HG02798 (cell line): ENCODE data around the gene CCDC88B.

Experiments
- ATAC-seq: cut with Tn5 transposase; IDR thresholded peaks from one replicate; pipeline ENCODE4 v1.9.1; 2021; ENCODE audit warnings: mild to moderate bottlenecking; ENCODE audit not compliant: unreplicated experiment, poor library complexity

The CCDC88B gene

DNA sequence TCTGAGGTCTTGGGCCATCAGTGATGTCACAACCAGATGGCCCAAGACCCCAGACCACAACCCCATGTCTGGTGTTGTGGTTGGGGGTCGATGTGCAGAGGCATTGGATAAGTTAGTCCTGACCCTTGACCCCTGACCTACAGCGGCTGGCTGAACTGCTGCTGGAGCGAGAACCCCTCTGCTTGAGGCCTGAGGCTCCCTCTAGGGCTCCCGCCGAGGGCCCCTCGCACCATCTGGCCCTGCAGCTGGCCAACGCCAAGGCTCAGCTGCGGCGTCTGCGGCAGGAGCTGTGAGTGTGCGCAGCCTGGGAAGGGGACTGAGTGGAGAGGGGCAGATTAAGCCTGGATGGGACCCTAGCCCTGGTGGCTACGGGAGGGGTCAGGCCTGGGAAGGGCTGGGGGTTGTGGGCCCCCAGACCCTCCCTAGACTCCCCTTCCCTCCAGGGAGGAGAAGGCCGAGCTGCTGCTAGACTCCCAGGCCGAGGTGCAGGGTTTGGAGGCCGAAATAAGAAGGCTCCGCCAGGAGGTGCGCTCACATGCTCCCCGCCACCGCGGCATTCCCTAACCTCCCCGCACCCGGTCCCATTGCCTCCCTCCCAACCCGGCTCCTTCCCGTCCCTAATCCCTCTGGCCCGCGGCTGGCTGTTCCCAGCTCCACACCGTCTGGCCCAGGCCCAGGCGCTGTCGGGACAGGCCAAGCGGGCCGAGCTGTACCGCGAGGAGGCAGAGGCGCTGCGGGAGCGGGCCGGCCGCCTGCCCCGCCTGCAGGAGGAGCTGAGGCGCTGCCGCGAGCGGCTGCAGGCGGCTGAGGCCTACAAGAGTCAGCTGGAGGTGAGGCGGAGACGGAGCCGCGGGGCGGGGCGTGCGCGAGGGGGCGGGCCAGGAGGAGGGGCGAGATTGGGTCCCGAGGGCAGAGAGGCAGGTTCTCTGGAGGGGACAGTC, 2.1 kb downstream of the CCDC88B start:
- peak; percentile 52 for ATAC-seq

DNA sequence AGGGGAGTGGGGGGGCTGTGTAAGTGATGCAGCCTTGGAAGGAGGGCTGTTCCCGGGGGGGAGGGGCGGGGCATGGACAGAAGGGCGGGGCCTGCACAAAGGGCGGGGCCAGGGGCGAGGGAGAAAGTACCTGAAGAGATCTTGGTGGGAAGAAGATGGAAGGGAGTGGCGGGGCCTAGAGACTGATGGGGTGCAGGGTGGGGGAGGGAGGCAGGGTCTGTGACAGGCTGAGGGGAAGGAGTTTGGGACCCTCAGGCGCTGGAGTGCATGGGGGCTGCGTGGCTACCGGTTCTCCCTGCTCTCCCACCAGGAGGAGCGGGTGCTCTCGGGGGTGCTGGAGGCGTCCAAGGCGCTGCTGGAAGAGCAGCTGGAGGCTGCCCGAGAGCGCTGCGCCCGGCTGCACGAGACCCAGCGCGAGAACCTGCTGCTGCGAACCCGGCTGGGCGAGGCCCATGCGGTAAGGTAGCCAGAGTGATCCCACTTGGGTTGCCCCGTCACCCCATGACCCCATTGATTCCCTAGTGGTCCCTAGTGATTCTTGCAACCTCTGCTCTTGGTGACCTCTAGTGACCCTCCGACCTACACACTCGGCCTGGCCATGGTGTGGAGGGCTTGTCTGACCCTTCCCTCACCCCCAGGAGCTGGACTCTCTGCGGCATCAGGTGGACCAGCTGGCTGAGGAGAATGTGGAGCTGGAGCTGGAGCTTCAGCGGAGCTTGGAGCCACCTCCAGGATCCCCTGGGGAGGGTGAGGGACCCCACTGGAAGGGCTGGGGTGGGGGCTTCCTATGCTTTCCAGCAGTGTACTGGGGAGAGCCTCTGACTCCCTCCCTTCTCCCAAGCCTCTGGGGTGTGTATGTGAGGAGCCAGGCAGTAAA, 3.1 kb downstream of the CCDC88B start:
- ATAC-seq: no peak

DNA sequence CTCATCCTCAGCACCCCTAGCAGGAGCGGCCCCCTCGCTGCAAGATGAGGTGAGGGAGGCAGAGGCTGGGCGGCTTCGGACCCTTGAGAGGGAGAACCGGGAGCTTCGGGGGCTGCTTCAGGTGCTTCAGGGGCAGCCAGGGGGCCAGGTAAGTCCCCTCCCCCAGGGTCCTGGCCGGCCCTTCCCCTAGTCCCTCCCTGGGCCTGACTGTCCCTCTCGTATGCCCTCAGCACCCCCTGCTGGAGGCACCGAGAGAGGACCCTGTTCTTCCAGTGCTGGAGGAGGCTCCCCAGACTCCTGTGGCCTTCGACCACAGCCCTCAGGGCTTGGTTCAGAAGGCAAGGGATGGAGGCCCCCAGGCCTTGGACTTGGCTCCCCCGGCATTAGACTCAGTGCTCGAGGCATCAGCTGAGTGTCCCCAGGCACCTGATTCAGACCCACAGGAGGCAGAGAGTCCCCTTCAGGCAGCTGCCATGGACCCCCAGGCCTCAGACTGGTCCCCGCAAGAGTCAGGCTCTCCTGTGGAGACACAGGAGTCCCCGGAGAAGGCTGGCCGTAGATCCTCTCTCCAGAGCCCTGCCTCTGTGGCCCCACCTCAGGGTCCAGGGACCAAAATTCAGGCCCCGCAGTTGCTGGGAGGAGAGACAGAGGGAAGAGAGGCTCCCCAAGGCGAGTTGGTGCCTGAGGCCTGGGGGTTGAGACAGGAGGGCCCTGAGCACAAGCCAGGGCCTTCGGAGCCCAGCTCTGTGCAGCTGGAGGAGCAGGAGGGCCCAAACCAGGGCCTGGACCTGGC, 4.0 kb downstream of the CCDC88B start:
- ATAC-seq: no peak

DNA sequence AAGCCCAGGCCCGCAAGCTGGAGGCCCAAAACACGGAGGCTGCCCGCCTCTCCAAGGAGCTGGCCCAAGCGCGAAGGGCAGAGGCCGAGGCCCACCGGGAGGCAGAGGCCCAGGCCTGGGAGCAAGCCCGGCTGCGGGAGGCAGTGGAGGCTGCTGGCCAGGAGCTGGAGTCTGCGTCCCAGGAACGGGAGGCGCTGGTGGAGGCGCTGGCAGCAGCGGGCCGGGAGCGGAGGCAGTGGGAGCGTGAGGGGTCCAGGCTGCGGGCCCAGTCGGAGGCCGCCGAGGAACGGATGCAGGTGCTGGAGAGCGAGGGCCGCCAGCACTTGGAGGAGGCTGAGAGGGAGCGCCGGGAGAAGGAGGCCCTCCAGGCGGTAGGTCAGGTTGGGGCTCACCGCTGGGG, 4.8 kb downstream of the CCDC88B start:
- no peak for ATAC-seq

DNA sequence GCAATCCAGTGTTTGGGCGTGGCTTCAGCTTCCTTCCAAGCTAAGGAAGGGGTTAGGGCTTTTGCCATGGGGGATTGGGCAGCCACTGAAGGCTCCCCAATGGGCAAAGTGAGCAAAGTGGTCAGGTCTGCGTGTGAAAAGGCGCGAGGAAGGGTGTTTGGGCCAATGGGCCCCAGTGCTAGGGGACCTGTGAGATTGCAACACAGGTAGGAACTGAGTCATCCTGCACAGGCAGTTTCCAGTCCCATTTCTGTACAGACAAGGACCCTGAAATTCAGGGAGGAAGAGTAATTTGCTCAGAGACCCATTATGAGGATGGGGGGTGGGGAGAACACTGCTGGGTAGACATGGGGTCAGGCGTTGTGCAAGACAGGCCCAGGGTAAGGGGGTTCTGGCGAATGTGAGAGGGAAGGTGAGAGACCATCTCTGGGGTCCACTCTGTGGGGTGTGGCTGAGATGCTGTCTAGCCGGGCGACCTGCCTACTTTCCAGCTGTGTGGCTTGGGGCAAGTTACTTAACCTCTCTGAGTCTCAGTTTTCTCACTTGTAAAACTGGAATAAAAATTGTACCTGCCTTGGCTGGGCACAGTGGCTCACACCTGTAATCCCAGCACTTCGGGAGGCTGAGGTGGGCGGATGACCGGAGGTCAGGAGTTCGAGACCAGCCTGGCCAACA, 7.3 kb downstream of the CCDC88B start:
- no peak for ATAC-seq

DNA sequence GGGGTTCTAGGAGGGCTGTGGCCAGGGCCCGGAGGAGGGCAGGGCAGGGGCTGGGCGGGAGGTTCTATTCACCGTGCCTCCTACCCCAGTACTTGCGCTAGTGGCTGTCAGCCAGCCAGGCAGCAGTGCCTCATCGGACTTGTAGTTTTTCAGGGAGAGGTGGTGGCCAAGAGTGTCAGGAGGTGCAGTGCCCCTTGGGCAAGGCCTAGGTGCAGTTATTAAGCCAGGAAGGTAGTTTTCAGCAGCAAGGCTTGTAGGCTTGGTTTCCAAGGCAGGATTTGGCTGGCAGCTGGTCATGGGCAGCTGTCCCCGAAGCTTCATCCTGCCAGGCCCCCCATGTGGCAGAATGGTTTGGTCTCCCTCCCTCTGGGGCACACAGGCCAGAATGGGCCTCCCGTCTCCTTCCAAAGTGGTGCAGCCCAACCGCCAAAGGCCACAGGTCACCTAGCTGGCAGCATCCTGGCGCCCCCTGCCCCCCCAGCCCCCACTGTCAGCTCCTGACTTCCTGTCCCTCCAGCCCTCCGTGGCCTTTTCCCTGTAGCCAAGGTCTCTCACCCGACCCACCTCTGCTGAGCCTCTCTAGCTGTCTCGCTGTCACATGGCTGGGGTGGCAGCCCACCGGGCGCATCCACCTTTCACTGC, 8.5 kb downstream of the CCDC88B start:
- ATAC-seq: no peak

DNA sequence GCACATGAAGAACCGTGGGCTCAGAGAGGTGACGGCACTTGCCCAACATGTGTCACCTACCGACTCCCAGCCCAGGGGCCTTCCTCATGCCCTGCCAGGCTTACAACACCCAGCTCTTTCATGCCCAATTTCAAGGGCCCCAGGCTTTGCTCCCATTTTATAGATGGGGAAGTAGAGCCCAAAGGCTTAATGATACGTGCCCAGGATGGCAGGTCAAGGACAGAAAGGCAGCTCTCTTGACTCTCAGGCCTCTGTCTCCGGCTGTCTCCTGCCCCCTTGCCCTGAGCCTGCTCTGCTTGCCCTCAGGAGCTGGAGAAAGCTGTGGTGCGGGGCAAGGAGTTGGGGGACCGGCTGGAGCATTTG, 9.0 kb downstream of the CCDC88B start:
- ATAC-seq: no peak

DNA sequence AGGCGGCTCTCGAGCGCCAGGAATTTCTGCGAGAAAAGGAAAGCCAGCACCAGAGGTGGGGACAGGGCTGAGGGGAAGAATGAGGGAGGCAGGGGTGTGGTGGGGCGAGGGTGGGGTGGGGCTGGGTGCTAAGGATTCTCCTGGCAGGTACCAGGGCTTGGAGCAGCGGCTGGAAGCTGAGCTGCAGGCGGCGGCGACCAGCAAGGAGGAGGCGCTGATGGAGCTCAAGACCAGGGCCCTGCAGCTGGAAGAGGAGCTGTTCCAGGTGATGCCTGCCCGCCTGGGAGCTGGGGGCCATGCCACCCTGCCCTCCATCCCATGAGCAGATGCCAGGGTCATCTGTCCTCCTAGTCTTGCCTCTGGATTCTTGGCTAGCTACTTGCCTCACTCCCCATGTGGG, 9.4 kb downstream of the CCDC88B start:
- ATAC-seq: no peak

DNA sequence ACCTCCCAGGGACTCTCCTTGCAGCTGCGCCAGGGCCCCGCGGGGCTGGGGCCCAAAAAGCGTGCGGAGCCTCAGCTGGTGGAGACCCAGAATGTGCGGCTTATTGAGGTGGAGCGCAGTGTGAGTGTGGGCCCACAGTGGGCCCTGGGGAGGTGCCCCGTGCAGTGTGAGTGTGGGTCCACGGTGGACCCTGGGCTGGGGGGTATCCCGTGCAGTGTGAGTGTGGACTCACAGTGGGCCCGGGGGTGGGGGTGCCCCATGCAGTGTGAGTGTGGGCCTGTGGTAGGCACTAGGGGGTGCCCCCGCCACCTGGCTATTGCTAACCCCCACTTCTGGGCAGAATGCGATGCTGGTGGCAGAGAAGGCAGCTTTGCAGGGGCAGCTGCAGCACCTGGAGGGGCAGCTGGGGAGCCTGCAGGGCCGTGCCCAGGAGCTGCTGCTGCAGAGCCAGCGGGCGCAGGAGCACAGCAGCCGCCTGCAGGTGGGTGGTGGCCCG, 11.2 kb downstream of the CCDC88B start:
- no peak for ATAC-seq

DNA sequence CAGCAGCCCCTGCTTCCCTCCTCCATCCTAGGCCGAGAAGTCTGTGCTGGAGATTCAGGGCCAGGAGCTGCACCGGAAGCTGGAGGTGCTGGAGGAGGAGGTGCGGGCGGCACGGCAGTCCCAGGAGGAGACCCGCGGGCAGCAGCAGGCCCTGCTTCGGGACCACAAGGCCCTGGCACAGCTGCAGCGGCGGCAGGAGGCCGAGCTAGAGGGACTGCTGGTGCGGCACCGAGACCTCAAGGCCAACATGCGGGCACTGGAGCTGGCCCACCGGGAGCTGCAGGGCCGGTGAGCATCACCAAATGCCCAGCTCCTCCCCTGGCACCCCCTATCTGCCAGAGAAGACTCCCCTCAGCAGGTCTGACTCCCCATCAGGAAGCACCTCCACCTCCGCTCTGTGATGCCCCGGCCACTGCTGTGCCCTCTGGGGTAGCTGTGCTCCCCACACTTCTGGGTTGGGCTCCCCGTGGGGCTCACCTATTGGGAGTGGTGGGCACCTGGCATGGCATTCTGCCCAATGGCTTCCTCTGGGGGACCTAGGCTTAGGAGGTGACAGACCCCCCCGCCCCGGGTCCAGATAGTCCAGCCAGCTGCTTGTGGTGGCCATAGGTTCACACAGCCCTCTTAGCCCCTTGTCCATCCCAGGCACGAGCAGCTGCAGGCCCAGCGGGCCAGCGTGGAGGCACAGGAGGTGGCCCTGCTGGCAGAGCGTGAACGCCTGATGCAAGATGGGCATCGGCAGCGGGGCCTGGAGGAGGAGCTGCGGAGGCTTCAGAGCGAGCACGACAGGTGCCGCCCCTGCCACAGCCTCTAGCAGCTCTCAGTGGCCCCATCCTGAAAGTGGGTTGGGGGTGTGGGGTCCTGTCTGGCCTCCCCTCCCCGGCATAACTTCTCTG, 12.3 kb downstream of the CCDC88B start:
- no peak for ATAC-seq

DNA sequence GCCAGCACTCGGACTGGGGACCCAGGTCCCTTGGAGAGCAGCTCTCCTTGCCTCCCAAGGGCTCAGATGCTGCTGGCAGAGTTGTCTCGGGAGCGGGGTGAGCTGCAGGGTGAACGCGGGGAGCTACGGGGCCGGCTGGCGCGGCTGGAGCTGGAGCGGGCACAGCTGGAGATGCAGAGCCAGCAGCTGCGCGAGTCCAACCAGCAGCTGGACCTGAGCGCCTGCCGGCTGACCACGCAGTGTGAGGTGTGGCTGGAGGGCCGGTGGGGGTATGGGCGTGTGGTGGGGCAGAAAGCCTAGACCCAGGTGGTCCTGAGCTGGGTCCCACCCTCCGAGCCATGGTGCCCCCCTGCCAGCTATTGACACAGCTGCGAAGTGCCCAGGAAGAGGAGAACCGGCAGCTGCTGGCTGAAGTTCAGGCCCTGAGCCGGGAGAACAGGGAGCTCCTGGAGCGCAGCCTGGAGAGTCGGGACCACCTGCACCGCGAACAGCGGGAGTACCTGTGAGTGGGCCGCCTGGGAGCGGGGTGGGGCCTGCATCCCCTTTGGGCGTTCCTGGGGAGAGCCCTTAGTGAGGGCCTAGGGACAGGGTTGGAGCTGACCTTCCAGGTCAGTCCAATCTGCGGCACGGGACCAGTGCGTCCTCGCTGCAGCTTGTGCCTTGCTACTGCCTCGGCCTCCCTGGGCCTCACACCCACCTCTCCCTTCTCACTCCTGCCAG, 13.2 kb downstream of the CCDC88B start:
- no peak for ATAC-seq

DNA sequence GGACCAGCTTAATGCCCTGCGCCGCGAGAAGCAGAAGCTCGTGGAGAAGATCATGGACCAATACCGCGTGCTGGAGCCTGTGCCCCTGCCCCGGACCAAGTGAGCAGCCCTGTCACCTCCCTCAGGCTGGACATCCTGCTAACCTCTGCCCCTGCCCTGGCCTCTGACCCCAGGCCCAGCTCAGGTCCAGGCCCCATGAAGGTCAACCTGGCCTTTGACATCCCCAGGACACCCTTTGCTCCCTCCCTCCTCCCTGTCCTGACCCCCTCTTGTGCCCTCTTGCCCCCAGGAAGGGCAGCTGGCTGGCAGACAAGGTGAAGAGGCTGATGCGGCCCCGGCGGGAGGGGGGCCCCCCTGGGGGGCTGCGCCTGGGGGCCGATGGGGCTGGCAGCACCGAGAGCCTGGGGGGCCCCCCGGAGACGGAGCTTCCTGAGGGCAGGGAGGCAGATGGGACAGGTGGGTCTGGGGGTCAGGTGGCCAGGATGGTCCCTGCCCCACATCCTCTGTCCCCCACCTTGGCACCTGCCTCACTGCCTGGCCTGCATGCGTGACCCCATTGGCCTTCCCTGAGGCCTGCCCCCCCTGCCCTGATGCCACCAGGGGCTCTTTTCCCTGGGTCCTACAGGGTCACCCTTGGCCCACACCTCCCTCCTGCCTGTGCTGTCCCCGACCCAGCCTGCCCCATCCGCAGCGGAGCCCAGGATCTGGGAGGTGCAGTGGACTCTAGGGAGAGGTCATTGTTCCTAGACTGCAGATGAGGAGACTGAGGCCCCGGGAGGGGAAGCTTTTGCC, 13.9 kb downstream of the CCDC88B start:
- no peak for ATAC-seq

DNA sequence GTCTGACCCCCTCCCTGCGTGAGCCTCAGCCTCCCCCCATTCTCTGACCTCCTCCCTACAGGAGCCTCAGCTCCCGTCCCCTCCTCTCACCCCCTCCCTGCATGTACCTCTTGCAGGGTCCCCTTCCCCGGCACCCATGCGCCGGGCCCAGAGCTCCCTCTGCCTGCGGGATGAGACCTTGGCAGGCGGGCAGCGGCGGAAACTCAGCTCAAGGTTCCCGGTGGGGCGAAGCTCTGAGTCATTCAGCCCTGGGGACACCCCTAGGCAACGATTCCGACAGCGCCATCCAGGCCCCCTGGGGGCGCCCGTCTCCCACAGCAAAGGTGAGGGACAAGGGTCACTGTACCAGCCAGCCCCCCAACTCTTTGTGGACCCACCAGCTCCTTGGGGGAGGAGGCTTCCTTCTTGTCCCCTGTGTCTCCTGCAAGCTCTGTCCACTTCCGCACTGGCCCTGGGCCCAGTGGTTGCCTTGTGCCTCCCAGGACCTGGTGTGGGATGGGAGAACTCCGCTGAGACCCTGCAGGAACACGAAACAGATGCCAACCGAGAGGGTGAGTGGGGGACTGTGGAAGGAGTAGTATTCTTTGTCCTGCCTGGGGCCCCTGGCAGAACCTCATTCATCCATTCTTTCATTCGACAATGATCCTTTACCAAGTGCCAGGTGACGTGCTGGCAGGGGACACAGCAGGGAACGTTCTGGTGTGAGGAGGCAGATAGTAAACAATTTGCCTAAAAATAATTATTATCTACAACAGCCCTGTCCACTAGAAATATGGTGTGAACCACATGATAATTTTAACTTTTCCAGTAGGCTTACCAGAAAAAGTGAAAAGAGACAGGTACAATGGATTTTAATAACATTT, 15.3 kb downstream of the CCDC88B start:
- no peak for ATAC-seq

DNA sequence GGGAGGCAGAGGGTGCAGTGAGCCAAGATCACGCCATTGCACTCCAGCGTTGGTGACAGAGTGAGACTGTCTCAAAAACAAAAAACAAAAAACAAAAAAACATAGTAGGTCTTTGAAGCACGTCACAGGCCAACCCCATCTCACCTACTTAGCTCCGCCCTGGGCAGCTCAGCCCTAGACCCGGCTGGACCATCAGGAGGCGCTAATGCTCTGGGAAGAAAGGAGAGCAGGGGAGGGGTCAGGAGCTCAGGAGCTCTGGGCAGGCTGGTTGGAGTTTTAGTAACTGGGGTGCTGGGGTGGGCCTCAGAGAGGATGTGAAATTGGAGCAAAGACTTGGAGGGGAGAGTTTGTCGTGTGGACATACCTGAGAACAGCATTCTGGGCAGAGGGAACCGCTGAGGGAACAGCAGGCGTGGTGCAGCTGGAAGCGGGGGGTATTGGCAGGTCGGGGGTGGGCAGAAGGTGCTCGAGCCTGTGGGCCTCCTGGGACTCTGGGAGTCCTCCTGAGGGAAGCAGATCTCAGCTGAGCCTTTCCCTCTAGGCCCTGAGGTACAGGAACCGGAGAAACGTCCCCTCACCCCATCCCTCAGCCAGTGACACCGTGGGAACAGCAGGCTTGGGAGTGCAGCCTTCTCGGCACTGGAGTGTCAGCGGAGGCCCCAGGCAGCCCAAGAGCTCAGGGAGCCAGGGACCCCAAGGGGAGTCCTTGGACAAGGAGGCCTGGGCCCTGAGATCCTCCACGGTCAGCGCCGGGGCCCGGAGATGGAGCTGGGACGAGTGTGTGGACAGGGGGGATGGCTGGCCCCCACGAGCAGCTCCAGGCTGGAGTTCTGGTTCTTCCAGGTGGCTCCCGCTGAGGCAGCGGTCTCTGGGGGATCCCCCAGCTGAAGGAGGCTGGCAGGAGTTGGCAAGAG, 16.8 kb downstream of the CCDC88B start:
- no peak for ATAC-seq

DNA sequence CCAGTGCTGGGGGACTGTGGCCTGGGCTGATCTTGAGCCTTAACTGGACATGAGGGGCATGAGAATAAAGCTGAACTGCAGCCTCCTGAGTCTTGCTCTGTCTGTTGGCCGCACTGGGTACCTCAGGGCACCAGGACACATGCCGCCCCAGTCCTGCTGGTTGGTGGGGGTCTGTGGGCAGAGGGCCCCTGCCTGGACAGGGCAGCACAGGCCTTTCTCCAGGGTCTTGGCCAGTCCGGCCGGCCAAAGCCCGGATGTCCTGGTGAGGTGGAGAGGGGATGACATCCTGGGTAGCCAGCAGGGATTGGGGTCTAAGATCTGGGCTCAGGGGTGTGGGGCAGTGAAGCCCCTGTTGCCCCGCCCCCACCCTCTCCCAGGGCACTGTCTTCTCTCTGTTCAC, 17.4 kb downstream of the CCDC88B start:
- no peak for ATAC-seq
